ENCODE results near the gene TMEM63C. TPM values are rescaled to one million over a fixed set of nuclear protein-coding genes. Genes with fewer than 3 reads are reported as not detected.

The TMEM63C gene
- total RNA-seq, 4 donors from 2014 or later = 3.3 to 43.7 (median 11.3) TPM

- Histone ChIP-seq H3K27me3 (no peaks in the 10 kb centered on the region), H3K4me1 (no peaks in the 10 kb centered on the region), H3K36me3 (no peaks in the 10 kb centered on the region), H3K4me3 (no peak overlapping the region), H3K9me3 (no peaks in the 10 kb centered on the region), H3K27ac (no peak overlapping the region)
- TF ChIP-seq CTCF (IDR thresholded peaks at IDR 0.05) = no peak
- TF ChIP-seq POLR2A (IDR thresholded peaks at IDR 0.05) = no peak
- no peak for DNase-seq
Measured at GRCh38 chr14:77222546-77223225, 41.1 kb downstream of the TMEM63C start.

- Histone ChIP-seq H3K4me3 (no peak overlapping the region), H3K9me3 (no peaks in the 10 kb centered on the region), H3K27ac (no peak overlapping the region), H3K36me3 (no peaks in the 10 kb centered on the region), H3K27me3 (no peaks in the 10 kb centered on the region), H3K4me1 (no peaks in the 10 kb centered on the region)
- TF ChIP-seq POLR2A (IDR thresholded peaks at IDR 0.05) = no peak
- TF ChIP-seq CTCF (IDR thresholded peaks at IDR 0.05) = no peak
- no peak for DNase-seq
Measured at GRCh38 chr14:77224212-77224611, 42.6 kb downstream of the TMEM63C start.

- no peaks in the 10 kb centered on the region for H3K27me3 ChIP-seq
- no peak for TF ChIP-seq POLR2A (IDR thresholded peaks at IDR 0.05)
- TF ChIP-seq CTCF (IDR thresholded peaks at IDR 0.05) = no peak
- no peaks in the 10 kb centered on the region for H3K36me3 ChIP-seq
- H3K27ac ChIP-seq = no peak overlapping the region
- DNase-seq = no peak
- no peaks in the 10 kb centered on the region for H3K9me3 ChIP-seq
- no peak overlapping the region for H3K4me3 ChIP-seq
- H3K4me1 ChIP-seq = no peaks in the 10 kb centered on the region
Measured at GRCh38 chr14:77225254-77225653, 43.7 kb downstream of the TMEM63C start.

GRCh38 chr14:77225892-77226557 lies 44.4 kb downstream of the TMEM63C start:
- H3K27ac ChIP-seq = no peak overlapping the region
- H3K4me3 ChIP-seq = no peak overlapping the region
- H3K27me3 ChIP-seq = no peaks in the 10 kb centered on the region
- no peaks in the 10 kb centered on the region for H3K4me1 ChIP-seq
- DNase-seq = no peak
- no peaks in the 10 kb centered on the region for H3K36me3 ChIP-seq
- H3K9me3 ChIP-seq = no peaks in the 10 kb centered on the region
- TF ChIP-seq CTCF (IDR thresholded peaks at IDR 0.05) (no peak), POLR2A (IDR thresholded peaks at IDR 0.05) (no peak)

- Histone ChIP-seq H3K36me3 (no peaks in the 10 kb centered on the region), H3K27me3 (no peaks in the 10 kb centered on the region)
Measured at GRCh38 chr14:77228056-77228455, 46.5 kb downstream of the TMEM63C start.

More at GRCh38 chr14:77228056-77228455, 46.5 kb downstream of the TMEM63C start:
- TF ChIP-seq CTCF (IDR thresholded peaks at IDR 0.05) (no peak), POLR2A (IDR thresholded peaks at IDR 0.05) (no peak)
- Histone ChIP-seq H3K4me3 (no peak overlapping the region), H3K9me3 (no peaks in the 10 kb centered on the region), H3K27ac (no peak overlapping the region), H3K4me1 (no peaks in the 10 kb centered on the region)
- DNase-seq = no peak
